ENCODE data around the gene EPRS1. TPM values are rescaled to one million over a fixed set of nuclear protein-coding genes. Genes with fewer than 3 reads are reported as not detected.
"Not testable (repeated sequence)": the region's sequence is repeated elsewhere in the genome, so short reads cannot be mapped to it uniquely, and the experiment has no call there.

The EPRS1 gene
- polyA plus RNA-seq (2012; ENCODE audit: missing spikeins), result 100.0 TPM

- DNase-seq (ENCODE audit: insufficient read length) (peak; percentile 80), FAIRE-seq (peak; percentile 100)
- TF ChIP-seq POLR2AphosphoS5 (IDR thresholded peaks at IDR 0.05; ENCODE audit: low read depth, low read length) (peak; percentile 80), POLR2A (IDR thresholded peaks at IDR 0.05; ENCODE audit: low read depth, low read length) (peak; percentile 77), TAF1 (IDR thresholded peaks at IDR 0.05; ENCODE audit: borderline replicate concordance, low read depth, low read length) (peak; percentile 37)
These were observed at the start of gene EPRS1 for GRCh38 chr1:220046052-220046930. Gene EPRS1 (minus strand): TSS chr1:220046505. CDS start chr1:220046388, 117 bp downstream.

GRCh38 chr1:220094016-220094911 lies 48.0 kb upstream of the EPRS1 start, which contains the start of gene IARS2:
Gene IARS2 (plus strand): TSS chr1:220094132. CDS start chr1:220094217, 85 bp downstream.
- FAIRE-seq (peak; percentile 96), DNase-seq (ENCODE audit: insufficient read length) (peak; percentile 84)
- TF ChIP-seq POLR2A (IDR thresholded peaks at IDR 0.05; ENCODE audit: low read depth, low read length), result peak; percentile 63; the same call in 1 of the 2 replicates
- 0 out of 2 replicates have a peak, but pooled peaks have one; percentile 35 for TF ChIP-seq POLR2AphosphoS5 (IDR thresholded peaks at IDR 0.05; ENCODE audit: low read depth, low read length)
- 0 out of 2 replicates have a peak, but pooled peaks have one; percentile 41 for TF ChIP-seq TAF1 (IDR thresholded peaks at IDR 0.05; ENCODE audit: borderline replicate concordance, low read depth, low read length)

- TF ChIP-seq TAF1 (IDR thresholded peaks at IDR 0.05; ENCODE audit: borderline replicate concordance, low read depth, low read length) (no peak), POLR2AphosphoS5 (IDR thresholded peaks at IDR 0.05; ENCODE audit: low read depth, low read length) (no peak), POLR2A (IDR thresholded peaks at IDR 0.05; ENCODE audit: low read depth, low read length) (no peak)
- FAIRE-seq (no peak), DNase-seq (ENCODE audit: insufficient read length) (no peak)
These were observed 47.2 kb upstream of the EPRS1 start for GRCh38 chr1:220093361-220094015.

- no peak for DNase-seq (ENCODE audit: insufficient read length)
- no peak for FAIRE-seq
- TF ChIP-seq POLR2AphosphoS5 (IDR thresholded peaks at IDR 0.05; ENCODE audit: low read depth, low read length), result no peak
- no peak for TF ChIP-seq TAF1 (IDR thresholded peaks at IDR 0.05; ENCODE audit: borderline replicate concordance, low read depth, low read length)
These were observed 46.4 kb upstream of the EPRS1 start for GRCh38 chr1:220092694-220093093.

GRCh38 chr1:220089650-220090556 lies 43.6 kb upstream of the EPRS1 start, which contains the start of gene BPNT1:
Gene BPNT1 (minus strand): TSS chr1:220089788. CDS start chr1:220079846, 9,942 bp downstream.
- peak; percentile 54 for DNase-seq (ENCODE audit: insufficient read length)
- peak; percentile 91 for FAIRE-seq
- TF ChIP-seq POLR2AphosphoS5 (IDR thresholded peaks at IDR 0.05; ENCODE audit: low read depth, low read length) (peak; percentile 70), TAF1 (IDR thresholded peaks at IDR 0.05; ENCODE audit: borderline replicate concordance, low read depth, low read length) (no peak), POLR2A (IDR thresholded peaks at IDR 0.05; ENCODE audit: low read depth, low read length) (peak; percentile 75)

GRCh38 chr1:220086261-220086686 lies 40.0 kb upstream of the EPRS1 start:
- peak; percentile 78 for FAIRE-seq
- not testable (repeated sequence) for DNase-seq (ENCODE audit: insufficient read length)

GRCh38 chr1:220084460-220084859 lies 38.2 kb upstream of the EPRS1 start:
- no peak for TF ChIP-seq POLR2A (IDR thresholded peaks at IDR 0.05; ENCODE audit: low read depth, low read length)
- no peak for TF ChIP-seq POLR2AphosphoS5 (IDR thresholded peaks at IDR 0.05; ENCODE audit: low read depth, low read length)
- no peak for TF ChIP-seq TAF1 (IDR thresholded peaks at IDR 0.05; ENCODE audit: borderline replicate concordance, low read depth, low read length)
- no peak for FAIRE-seq

GRCh38 chr1:220077887-220078286 lies 31.6 kb upstream of the EPRS1 start:
- FAIRE-seq, result no peak
- DNase-seq (ENCODE audit: insufficient read length), result no peak
- no peak for TF ChIP-seq TAF1 (IDR thresholded peaks at IDR 0.05; ENCODE audit: borderline replicate concordance, low read depth, low read length)
- no peak for TF ChIP-seq POLR2A (IDR thresholded peaks at IDR 0.05; ENCODE audit: low read depth, low read length)
- TF ChIP-seq POLR2AphosphoS5 (IDR thresholded peaks at IDR 0.05; ENCODE audit: low read depth, low read length), result no peak

More at GRCh38 chr1:220084460-220084859, 38.2 kb upstream of the EPRS1 start:
- no peak for DNase-seq (ENCODE audit: insufficient read length)

- no peak for FAIRE-seq
- TF ChIP-seq POLR2A (IDR thresholded peaks at IDR 0.05; ENCODE audit: low read depth, low read length), result no peak
- DNase-seq (ENCODE audit: insufficient read length), result no peak
These were observed 30.8 kb upstream of the EPRS1 start for GRCh38 chr1:220076861-220077762.
